AML-193 (cell line): ENCODE results near the gene KIAA1586.
"Not testable (repeated sequence)": the region's sequence is repeated elsewhere in the genome, so short reads cannot be mapped to it uniquely, and the experiment has no call there.

ENCODE experiments used
- DNase-seq, 2 experiments: peaks; one replicate each; lab custom pipeline; 2025; lab: John Stamatoyannopoulos, UW

Gene KIAA1586, protein sequence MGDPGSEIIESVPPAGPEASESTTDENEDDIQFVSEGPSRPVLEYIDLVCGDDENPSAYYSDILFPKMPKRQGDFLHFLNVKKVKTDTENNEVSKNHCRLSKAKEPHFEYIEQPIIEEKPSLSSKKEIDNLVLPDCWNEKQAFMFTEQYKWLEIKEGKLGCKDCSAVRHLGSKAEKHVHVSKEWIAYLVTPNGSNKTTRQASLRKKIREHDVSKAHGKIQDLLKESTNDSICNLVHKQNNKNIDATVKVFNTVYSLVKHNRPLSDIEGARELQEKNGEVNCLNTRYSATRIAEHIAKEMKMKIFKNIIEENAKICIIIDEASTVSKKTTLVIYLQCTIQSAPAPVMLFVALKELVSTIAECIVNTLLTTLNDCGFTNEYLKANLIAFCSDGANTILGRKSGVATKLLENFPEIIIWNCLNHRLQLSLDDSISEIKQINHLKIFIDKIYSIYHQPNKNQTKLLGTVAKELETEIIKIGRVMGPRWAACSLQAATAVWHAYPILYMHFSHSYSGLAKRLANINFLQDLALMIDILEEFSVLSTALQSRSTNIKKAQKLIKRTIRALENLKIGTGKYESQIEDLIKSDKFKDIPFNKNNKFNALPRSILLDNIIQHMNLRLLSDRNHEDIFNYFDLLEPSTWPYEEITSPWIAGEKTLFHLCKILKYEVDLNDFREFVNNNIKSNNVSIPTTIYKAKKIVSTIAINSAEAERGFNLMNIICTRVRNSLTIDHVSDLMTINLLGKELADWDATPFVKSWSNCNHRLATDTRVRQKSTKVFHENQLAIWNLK

DNA sequence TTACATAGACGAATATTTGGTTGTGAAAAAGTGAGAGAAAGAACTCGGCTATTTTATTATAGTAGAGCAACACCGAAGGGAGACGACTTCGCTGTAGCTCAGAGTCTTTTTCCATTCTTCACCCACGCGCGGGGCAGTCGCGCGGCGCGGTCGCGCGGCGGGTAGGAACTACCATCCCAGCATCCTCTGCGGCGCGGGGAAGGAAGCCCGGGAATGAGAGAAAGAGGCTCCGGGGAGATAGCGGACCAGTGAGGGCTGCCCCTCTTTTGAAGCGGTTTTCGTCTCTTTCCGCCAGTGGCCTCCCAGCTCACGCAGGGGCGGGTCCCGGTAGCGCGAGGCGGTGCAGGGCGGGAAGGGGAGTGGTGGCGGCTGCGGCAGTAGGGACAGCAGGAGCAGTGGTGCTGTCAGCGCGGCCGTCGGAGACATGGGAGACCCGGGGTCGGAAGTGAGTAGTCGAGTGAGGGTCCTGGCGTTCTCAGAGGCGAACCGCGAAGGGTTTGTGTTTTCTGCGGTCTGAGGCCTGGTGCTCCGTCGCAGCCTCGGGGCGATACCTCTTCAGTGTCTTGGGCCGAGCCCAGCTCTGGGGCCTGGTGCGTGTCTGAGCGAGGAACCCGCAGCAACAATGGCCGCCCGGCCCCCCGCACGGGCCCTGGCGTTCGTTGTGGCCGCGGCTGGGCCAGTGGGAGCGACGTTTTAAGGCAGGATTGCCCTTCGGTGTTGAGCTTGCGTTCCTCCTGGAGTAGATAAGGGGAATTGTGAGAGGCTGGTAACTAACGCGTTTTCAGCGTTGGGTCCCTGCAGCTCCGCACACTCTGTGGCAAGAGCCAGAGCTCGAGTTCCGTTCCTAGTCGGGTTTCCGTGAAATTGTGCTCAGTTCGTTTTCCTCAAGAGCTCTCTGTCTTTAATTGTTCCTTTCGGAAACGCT lies at the start of gene KIAA1586:
TSS of gene KIAA1586 (plus strand) at position 362 of the 925 bp plus-strand sequence. CDS start at position 425, 63 bp downstream.
- DNase-seq, result peak; percentile 48 to 66

DNA sequence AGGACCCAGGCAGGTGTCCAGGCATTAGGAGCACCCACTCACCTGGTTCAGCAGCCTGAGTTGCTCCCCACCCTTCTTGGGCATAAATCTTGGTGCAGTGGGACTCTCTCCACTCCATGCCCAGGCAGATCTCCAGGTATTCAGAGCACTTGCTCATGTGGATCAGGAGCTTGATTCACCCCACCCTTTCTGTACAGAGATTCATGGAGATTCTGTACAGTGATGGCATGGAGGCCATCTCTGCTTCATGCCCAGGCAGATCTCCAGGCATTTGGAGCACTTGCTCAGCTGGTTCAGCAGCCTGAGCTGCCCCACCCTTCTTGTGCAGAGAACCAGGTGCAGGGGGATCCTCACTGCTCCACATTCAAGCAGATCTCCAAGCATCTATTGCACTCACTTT lies 47.4 kb upstream of the KIAA1586 start:
- no peak for DNase-seq

DNA sequence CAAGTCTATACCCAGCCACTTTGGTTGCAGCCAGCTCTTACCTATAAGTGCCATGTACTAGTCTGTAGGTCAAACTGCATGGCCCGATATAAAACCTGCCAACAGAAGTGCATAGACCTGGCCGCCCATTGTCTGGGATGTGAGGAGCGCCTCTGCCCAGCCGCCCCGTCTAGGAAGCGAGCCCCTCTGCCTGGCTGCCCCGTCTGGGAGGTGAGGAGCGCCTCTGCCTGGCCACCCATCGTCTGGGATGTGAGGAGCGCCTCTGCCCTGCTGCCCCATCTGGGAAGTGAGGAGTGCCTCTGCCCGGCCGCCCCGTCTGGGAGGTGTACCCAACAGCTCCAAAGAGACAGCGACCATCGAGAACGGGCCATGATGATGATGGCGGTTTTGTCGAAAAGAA lies 46.7 kb upstream of the KIAA1586 start:
- not testable (repeated sequence) for DNase-seq

DNA sequence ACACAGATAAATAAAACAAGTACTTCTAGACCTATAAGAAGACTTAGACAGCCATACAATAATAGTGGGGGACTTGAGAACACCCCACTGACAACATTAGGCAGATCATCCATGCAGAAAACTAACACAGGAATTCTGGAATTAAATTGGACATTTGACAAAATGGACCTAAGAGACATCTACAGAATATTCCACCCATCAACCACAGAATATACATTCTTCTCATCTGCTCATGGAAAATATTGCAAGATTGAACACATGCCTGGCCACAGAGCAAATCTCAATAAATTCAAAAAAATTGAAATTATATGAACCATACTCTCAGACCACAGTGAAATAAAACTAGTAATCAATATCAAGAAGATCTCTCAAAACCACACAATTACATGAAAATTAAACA lies 44.3 kb upstream of the KIAA1586 start:
- no peak for DNase-seq

DNA sequence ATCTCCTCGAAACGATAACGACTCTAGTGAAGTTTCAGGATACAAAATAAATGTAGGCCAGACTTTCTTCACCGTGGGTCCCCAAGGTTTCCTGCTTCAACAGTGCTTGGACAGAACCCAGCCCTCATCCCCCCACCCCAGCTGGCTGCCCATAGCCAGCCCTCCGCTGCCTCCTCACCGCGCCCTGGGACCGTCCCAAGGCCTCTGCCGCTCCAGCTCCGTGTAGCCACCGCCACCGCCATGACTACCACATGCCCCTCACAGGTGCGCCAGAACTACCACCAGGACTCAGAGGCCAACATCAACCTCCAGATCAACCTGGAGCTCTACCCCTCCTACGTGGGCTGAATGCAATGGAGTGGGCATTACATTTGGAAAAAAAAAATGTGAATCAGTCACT lies 42.2 kb upstream of the KIAA1586 start:
- no peak for DNase-seq

DNA sequence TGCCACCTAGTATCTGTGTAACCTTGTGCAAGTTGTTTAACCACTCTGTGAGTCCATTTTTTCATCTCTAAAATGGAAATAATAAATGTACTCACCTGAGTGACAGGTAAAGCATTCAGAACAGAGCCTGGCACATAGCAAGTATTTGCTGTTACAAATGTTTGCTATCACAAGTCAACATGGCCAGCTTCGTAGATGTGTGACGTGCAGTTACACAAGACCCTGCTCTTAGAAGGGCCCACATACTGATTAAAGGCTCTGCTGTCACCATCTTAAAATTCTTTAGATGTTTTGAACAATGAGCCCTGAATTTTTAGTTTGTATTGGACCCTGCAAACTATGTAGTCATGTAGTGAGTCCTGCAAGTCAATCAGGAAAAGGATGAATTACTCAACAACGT lies 40.4 kb upstream of the KIAA1586 start:
- DNase-seq, result no peak

DNA sequence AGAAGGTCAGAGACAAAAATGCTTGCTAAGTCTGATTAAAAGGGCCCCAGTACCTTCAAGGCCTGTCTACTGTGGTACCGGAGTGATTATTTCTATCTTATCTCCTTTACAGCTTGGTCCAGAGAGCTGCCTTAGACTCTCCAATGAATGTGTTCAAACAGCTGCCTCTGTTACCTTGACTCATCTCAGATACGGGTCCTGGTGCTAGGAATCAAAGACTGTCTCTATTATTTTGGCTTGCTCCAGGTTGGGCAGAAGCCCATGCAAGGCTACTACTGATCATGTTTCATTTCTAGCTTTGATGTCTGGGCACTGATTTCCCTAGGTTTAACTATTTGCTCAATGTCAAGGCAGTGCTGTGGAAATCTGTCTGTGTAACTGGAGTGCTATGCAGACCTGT lies 38.4 kb upstream of the KIAA1586 start:
- DNase-seq, result not testable (repeated sequence)

DNA sequence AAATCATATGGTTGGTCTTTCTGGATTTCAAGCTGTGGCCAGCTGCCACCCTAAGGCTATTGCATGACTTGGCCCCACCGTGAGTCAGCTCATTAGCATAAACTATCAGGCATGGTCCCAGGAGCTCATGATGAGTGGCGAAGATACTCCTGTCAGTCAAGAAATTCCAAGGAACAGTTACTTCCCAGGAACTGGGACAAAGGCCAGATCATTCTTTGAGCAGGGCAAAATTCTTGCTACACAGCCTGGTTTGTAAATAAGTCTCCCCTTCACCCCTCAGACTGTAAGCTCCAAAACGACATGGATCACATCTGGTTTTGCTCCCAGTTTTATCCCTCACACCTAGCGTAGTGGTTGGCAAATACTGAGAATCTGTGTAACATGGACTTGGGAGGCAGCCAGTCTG lies 33.0 kb upstream of the KIAA1586 start:
- DNase-seq, result no peak

DNA sequence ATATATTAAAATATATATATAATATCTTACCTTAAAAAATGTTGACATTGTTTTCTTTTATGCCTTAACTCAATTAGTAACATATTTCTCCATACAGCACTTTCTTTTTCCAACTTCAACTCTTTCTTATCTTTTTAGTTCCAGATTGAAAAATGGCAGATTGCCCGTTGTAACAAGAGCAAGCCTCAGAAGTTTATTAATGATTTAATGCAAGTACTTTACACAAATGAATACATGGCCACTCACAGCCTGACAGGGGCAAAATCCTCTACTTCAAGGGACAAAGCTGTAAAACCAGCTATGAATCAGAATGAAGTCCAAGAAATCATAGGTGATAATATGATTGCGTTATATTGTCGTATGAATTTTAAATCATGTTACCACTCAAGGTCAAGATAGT lies 29.4 kb upstream of the KIAA1586 start:
- DNase-seq, result no peak

DNA sequence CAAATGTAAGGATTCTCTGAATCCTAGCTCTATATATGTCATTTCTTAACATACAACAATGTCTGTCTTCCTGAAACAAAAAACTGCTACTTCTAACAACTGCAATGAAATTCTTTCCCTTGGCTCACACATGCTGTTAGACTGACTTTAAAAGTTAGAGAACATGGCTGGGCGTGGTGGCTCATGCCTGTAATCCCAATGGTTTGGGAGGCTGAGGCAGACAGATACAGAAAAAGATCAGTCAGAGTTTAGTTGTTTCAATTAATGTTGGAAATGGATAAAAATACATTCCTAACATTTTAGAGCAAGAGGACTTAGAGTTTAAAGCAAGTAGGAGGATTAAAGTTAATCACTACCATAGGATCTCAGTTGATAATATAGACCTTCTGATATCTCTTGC lies 28.7 kb upstream of the KIAA1586 start:
- no peak for DNase-seq

DNA sequence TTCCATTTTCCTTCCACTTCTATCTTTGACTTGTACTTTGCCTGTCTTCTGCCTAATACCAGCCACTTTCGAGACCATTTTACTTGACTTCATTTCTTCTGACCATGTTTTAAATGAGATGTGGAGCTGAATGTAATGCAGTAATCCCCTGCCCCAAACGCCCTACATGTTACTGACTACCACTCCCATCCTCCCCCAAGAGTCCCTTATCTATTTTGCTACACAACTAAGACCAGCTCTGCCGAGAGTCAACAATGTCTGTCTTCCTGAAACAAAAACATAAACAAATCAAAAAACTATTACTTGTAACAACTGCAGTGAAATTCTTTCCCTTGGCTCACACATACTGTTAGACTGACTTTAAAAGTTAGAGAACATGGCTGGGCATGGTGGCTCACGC lies 27.1 kb upstream of the KIAA1586 start:
- no peak for DNase-seq

DNA sequence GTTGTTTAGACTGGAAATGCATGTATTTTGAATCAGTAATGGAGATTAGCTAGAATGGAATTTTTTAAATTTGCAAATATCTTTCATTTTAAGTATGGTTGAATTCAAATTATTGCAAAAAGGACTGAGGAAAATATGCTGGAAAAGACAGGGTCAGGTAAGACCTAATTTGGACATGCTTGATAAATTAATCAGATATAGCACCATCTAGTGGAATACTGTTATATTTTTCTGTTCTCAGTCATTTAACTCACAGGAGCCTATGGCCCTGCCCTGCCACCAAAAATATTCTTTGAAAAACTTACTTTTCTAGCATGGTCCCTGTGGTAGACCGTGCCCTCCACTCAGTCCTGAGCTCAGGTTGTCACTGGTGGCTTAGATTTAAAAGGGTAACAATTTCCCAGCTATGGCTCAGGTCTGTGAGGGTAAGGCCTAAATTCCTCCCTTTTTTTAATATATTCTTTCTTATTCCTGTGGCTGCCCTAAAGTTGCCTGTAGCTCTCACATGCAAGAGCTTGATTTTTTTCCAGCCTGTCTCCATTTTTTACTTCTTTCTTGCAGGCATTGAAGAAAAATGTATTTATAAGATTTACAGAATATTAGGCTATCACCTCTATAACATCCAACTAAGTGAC lies 25.3 kb upstream of the KIAA1586 start:
- DNase-seq, result peak; percentile 87 to 92

DNA sequence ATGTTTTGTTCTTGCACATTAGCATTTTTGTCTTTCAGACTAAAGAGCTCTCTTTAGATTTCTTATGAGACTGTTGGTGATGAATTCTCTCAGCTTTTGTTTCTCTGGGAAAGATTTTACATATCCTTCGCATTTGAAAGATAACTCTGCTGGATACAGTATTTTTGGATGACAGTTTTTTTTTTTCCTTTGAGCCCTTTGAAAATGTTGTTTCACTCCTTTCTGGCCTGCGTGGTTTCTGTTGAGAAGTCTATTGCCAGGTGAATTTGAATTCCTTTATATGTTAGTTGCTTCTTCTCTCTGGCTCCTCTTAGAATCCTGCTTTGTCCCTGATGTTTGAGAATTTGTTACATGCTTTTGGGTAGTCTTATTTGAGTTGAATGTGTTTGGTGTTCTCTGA lies 22.2 kb upstream of the KIAA1586 start:
- DNase-seq, result no peak

DNA sequence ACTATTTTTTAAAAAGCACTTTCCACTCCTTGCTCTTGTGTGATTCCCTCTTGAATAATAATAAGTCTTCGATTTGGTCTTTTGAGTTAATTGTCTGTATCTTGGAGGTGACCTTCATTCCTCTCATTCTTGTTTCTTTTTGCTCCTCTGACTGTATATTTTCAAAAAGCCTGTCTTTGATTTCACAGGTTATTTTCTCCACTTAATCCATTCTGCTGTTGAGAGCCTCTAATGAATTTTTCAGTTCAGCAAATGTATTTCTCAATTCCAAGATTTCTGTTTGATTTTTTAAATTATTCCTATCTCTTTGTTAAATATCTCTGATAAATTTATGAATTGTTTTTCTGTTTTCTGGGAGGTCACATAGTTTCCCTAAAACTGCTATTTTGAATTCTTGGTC lies 21.7 kb upstream of the KIAA1586 start:
- no peak for DNase-seq

DNA sequence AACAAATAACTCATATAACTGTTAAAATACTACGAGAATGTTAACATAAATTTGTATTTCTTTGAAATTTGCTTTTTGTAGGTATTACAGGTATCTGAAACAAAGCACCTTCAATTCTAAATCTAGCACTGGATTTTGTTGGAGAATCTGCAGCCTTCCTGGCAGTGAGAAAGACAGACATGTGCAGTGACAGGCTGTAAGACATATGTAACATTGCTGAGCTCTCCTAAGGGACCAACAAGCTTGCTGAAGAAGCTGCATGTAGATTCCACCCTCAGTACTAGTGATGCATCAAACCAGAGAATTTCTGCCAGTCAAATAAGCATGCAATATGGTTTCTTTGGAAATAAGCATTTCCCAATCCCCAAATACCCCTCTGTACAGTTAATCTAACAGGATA lies 20.5 kb upstream of the KIAA1586 start:
- no peak for DNase-seq

DNA sequence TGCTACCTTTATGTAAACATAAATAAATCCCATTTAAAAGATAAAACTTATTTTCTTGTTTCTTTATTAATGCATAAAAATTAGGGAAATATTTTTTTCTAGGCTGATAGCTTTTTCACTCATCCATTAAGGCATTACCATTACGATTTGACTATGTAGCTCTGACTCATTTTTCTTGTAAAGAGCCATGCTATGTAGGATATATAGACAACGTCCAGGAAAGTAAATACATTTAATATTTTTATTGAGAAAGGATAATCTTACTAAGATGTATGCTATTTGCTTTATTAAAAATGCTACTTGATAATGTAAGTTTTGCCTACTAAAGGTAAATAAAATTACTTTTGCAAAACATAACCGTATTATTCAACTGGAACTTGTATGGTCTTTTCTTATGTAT lies 19.2 kb upstream of the KIAA1586 start:
- DNase-seq, result no peak

DNA sequence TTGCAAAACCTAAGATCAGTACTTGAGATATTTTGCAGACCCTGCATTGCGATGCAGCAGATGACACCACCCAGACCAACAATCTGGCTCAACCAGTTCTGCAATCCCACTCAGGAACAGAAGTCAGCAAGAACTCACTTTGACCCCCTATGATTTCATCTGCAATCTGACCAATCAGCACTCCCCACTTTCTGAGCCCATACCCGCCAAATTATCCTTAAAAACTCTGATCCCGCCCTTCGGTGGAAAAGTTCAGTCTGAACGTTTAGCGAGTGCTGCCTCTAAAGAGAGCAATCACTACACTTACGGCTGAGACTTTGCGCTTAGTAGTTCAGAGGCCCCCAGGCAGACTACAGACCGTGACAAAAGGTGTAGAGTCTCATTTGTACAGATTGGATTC lies 17.3 kb upstream of the KIAA1586 start:
- no peak for DNase-seq

DNA sequence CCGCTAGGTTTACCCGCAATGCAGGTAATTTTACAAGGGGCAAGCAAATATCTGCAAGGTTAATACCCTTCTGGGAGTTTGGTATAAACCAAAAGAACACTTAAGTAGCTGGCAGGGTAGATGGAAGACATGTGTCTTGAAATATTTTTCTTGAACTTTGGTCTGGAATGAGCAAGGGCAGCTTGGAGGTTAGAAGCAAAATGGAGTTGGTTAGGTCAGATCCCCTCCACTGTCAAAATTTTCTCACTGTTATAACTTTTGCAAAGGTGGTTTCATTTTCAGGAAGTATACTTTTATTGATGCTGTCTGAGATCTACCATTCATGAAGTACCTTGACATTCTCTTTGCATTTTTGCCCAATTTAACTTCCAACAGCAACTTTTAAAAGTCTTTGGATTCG lies 13.3 kb upstream of the KIAA1586 start:
- DNase-seq, result no peak

DNA sequence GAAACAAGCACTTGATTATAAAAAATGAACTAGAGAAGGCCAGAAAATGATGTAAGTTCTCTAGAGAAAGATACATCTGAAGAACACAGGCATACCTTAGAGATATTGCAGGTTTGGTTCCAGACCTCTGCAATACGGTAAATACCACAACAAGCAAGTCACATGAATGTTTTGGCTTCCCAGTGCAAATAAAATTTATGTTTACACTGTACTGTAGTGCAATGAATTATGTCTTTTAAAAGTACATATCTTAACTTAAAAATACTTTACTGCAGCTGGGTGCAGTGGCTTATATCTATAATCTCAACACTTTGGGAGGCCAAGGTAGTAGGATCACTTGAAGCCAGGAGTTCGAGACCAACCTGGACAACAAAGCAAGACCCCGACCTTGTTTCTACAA lies 10.9 kb upstream of the KIAA1586 start:
- DNase-seq, result no peak

DNA sequence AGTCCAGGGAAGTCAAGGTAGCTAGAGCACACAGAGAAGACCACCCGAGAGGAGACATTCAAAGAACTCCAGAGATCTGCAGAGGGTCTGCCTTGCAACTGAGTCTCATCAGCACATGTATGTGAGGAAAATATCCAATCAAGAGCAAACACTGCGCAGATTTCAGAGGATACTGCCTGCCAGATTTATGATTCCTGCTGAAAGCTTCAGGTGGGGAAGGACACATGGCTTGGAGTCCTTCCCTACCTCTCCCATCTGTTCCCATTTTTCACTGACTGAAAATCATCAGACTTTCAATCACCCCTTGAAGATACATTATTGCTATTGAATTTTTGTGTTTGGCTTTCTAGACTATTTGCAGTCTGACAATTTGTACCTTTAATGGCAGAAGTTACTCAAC lies 7.6 kb upstream of the KIAA1586 start:
- no peak for DNase-seq

DNA sequence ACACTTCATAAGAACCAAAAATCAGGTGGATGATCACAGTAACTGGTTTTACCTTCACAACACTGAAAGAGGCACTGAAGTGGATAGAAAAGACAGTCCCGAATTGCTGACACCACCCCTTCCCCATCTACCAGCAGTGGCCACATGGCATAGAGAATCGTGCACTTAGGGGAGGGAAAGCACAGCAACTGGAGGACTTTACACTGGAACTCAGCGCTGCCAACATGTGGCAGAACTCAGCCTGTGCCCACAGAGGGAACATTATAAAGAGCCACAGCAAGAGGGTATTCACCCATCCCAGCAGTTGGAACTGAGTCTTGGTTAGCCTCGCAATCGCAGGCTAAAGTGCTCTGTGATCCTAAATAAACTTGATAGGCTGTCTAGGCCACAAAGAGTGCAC lies 6.5 kb upstream of the KIAA1586 start:
- no peak for DNase-seq

DNA sequence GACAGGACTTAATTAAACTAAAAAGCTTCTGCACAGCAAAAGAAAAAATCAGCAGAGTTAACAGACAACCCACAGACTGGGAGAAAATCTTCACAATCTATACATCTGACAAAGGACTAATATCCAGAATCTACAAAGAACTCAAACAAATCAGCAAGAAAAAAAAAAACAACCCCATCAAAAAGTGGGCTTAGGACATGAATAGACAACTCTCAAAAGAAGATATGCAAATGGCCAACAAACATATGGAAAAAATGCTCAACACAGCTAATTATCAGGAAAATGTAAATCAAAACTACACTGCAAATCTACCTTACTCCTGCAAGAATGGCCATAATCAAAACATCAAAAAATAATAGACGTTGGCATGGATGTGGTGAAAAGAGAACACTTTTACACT lies 2.4 kb upstream of the KIAA1586 start:
- DNase-seq, result not testable (repeated sequence)
